Limb (tissue), 2 donors: ENCODE data around the gene ADAM10.
A peak's percentile ranks its signal among the peaks of the same experiment; 100 is the strongest.

Source experiments
- DNase-seq, 2 donors: peaks; one replicate each; pipeline ENCODE4 v3.0.0-alpha.2; 2016; ENCODE audit errors: extremely low spot score in 2 of 2

The ADAM10 gene

GRCh38 chr15:58554758-58555157, 194.7 kb downstream of the ADAM10 start:
- DNase-seq, result no peak

DNA sequence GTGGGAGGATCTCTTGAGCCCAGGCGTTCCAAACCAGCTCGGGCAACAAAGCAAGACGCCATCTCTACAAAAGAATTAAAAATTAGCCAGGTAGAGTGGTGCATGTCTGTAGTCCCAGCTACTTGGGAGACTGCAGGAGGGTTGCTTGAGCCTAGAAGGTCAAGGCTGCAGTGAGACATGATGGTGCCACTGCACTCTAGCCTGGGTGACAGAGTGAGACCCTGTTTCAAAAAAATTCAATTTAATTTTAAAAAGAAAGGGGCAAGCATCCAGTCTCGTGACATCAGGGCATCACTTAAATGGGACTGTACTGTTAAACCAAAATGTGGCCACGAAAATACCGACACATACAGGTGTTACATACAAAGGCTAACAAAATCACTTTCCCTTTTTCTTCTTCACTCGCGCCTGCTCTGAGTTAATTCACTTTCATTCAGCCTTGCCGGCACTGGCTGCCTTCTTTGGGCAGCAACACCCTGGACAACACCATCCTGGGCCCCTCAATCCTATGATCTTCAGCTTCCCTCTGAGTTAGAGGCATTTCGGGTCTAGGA, 196.1 kb downstream of the ADAM10 start:
- no peak for DNase-seq

- no peak for DNase-seq
These were observed 196.8 kb downstream of the ADAM10 start for GRCh38 chr15:58552505-58553364.

GRCh38 chr15:58551764-58552504, 197.6 kb downstream of the ADAM10 start:
- peak; percentile 28 to 56 for DNase-seq

DNA sequence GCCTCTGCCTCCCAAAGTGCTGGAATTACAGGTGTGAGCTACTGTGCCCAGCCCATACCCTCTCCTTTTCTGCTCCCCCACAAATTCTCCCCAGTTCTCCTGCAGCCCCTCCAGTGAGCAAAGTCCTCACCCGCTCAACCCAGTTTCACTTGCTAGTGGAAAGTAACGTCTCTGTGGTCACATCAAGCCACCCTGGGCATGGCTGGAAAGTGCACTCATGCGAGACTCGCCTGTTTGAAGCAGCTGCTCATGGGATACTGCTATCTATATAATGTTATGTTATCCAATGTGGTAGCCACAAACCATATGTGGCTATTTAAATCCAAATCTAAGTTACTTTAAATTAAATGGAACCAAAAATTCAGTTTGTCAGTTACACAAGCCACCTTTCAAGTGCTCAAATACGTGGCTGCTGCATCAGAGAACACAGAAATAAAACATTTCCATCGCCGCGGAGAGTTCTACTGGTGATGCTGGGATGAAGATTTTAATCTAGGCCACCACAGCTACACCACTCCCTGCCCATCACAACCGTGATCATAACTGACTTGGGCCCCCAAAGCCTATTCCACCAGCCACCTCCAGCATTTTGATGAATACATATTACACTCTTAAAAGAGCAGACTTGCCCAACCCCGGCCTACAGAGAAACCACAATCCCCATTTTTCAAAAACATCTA, 198.3 kb downstream of the ADAM10 start:
- peak in 1 of 2 donors; percentile 10 for DNase-seq

GRCh38 chr15:58549785-58550074, 199.8 kb downstream of the ADAM10 start:
- peak in 1 of 2 donors; percentile 13 for DNase-seq

- peak; percentile 28 to 57 for DNase-seq
These were observed 200.3 kb downstream of the ADAM10 start for GRCh38 chr15:58549013-58549784.

GRCh38 chr15:58548308-58549012, 201.0 kb downstream of the ADAM10 start:
- peak in 1 of 2 donors; percentile 10 for DNase-seq

GRCh38 chr15:58547628-58548307, 201.7 kb downstream of the ADAM10 start:
- DNase-seq, result no peak

DNA sequence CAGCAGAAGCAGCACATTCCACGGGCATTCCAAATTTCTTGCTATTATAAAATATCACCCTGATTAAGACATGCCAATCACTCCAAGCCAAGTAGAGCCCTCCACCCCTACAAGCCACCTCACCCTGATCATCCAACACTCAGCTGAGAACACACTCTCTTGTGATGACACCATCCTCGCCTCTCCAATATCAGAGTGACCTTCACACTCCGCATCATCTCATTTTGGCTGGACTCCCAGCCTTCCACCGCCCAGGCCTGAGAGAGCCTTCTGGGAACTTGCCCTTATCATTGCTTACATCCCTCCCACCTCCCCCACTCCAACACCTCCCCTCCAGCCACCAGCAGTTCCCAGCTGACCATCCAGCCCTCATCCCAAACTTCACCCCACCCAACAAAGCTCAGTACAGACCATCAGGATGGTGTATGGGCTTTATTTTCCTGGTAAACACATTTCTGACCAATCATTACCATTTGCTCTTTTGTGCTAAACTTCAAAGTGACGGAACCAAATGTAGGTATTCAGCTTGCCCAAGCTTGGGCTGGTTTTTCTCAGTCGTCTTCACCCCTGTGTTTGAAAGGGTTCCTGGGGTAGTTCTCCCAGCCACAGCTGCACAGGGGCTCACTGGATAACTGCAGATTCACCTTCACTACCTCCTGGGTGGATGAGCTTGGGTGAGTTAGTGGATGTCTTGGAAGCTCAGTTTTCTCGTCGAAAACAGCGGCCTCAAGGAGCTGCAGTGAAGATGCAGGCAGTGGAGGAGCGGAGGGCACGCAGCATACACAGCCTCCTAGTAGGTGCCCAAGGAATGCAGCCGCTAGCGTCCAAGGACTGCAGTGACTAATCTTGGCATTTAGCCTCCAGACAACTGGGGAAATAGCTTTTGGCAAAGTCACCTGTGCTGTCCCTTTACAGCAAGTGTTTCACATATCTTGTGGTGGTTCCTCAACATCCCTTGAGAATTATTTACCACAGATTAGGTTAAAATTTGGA, 202.6 kb downstream of the ADAM10 start:
- no peak for DNase-seq

DNA sequence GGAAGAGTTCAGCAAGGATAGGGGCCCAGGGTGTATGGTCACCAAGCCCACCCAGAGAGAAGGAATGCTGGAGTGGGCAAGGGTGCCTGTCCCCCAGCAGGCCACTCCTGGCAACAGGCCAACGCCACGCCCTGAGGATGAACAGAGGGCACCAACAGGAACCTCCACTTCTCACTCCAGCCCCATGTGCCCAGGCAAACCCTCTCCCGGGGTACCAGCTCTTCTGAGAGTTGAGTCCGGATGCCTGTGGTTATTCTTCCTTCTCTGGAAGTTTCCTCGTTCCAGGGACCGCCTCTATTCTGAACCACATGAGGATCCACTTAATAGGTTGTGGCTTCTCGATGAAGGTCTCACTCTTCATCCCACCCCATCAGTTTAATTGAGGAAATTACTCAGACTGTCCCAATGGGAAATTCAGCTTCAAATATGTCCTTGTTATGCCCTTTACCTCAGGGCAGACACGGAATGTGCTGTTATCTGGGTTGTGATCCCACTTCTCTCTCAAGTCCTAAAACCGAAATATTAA, 203.4 kb downstream of the ADAM10 start:
- no peak for DNase-seq

DNA sequence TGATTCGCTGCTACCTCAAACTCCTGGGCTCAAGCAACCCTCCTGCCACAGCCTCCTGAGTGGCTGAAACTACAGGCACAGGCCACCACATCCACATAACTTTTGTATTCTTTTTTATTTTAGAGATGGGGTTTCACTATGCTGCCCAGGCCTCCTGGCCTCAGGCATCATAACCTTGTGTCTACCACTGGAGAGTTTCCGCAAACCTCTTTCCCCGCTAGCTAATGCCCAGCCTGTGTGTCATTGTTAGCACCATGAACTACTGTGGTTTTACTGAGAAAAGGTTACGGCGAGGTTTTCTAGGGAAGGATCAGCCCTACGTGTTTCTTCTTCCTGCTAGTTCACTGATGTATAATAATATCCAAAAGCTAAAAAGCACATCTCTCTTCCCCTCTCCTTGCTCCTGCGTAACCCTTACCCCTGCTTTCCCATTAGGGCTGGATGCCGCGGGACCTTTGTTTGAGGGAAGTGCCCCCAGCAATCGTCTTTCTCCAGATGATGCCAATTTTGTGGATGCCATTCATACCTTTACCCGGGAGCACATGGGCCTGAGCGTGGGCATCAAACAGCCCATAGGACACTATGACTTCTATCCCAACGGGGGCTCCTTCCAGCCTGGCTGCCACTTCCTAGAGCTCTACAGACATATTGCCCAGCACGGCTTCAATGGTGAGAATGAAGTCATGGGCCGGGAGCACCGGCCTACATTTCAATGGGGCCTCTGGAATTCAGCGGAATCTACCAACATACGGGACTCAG, 204.0 kb downstream of the ADAM10 start:
- DNase-seq, result peak in 1 of 2 donors; percentile 19

DNA sequence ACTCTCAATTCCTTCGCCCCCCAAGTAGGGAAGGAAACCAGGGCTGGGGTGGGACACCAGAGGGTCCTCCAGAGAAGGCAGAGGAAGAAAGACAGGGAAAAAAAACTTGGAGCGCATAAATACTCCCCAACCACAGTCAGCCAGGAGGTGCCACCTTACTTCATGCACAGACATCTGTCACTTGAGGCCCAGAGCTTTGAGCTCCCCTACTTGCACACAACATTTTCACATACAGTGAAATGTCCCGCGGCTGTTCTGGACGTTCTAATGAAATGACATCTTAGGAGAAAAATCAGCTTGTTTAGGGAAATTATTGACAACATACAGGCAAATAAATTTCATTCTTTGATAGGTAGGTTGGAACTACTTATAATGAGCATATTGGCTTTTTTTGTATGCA, 204.8 kb downstream of the ADAM10 start:
- peak in 1 of 2 donors; percentile 8 for DNase-seq

- peak in 1 of 2 donors; percentile 11 for DNase-seq
These were observed 205.7 kb downstream of the ADAM10 start for GRCh38 chr15:58543664-58544335.

DNA sequence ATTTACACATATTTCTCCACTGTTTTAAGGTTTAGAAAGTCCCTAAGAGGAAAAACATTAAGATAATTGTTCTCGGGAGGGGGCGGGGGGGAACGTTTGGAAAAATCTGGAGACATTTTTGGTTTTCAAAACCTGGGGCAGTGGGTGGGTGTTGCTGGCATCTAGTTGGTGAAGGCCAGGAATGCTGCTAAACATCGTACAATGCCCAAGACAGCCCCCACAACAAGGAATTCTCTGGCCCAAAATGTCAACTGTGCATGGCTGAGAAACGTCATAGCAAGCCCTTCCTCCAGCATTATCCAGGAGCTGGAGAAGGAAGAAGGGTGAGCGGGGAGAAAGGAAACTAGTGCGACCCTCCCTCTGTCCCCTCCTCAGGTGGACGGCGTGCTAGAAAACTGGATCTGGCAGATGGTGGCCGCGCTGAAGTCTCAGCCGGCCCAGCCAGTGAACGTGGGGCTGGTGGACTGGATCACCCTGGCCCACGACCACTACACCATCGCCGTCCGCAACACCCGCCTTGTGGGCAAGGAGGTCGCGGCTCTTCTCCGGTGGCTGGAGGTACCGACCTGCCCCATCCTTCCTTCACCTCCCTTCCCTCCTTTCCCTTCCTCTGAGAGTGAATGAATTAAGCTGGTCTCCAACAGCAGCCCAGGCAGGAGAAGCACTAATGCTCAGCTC, 208.0 kb downstream of the ADAM10 start:
- no peak for DNase-seq

DNA sequence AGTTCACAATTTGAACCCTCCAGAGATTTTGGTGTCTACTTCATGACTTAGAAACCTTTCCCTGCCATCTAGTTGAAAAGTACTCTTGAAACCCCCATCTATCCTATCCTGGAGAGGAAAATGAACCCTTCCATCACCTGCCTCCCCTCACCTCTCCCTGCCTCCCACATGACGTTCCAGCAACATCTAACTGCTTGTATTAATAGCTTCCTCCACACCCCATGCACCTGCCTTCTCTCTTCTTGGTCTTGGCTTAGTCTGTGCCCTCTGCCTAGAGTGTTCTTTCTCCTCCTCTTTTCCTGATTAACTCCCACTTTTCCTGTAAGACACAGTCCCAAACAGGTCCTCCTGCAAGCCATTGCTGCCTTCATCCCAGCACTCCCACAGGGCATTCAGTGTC, 210.0 kb downstream of the ADAM10 start:
- DNase-seq, result no peak

GRCh38 chr15:58538901-58539300, 210.6 kb downstream of the ADAM10 start:
- no peak for DNase-seq
